Measurements from ENCODE around the gene VSX2. TPM values are rescaled to one million over a fixed set of nuclear protein-coding genes. Genes with fewer than 3 reads are reported as not detected.

The VSX2 gene
- total RNA-seq, 1 donor from 2014 or later = not detected

DNA sequence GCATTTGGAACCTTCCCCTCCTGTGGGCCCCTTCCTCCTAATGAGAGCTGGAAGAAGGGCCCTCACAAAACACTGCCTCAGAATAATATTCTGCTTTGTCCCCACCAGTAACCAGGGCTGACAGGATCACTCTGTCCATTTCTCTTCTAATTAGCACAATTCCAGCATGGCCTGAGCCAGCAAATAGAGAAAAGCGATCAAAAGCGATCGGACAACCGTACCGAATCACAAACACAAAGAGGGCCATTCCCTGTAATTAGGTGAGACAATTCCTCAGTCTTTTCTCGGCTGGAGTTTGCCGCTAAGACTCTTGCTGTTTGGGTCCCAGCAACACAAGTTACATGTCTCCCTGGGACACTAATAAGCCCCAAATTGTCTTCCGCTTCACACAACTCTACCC, 35.6 kb upstream of the VSX2 start:
- no peak overlapping the region for H3K4me3 ChIP-seq (ENCODE audit: low read depth, low read length)
- TF ChIP-seq, protein P1, sequence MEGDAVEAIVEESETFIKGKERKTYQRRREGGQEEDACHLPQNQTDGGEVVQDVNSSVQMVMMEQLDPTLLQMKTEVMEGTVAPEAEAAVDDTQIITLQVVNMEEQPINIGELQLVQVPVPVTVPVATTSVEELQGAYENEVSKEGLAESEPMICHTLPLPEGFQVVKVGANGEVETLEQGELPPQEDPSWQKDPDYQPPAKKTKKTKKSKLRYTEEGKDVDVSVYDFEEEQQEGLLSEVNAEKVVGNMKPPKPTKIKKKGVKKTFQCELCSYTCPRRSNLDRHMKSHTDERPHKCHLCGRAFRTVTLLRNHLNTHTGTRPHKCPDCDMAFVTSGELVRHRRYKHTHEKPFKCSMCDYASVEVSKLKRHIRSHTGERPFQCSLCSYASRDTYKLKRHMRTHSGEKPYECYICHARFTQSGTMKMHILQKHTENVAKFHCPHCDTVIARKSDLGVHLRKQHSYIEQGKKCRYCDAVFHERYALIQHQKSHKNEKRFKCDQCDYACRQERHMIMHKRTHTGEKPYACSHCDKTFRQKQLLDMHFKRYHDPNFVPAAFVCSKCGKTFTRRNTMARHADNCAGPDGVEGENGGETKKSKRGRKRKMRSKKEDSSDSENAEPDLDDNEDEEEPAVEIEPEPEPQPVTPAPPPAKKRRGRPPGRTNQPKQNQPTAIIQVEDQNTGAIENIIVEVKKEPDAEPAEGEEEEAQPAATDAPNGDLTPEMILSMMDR (conservative IDR thresholded peaks at IDR 0.05; ENCODE audit: low read depth, low read length) = no peak
- DNase-seq (ENCODE audit: low read depth) = no peak

DNA sequence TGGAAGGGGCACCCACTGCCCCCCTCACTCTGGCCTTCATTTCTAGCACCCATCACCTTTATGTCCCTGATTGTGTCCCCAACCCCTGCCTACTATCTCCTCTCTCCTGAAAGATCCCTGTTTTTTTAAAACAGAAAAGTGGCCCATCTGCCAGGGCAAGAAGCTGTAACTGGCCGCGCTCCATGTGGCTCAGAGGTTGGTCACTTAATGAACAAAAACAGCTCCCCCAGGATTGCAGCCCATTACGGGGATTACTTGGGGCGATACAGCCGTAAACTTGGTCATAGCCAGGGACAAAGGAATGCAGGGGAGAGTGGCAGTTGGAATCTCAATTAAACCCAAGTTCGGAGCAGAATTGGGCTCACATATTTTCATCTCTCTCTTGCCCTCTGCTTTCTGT, 34.8 kb upstream of the VSX2 start:
- no peak overlapping the region for H3K4me3 ChIP-seq (ENCODE audit: low read depth, low read length)
- DNase-seq (ENCODE audit: low read depth) = no peak
- TF ChIP-seq, protein P1 (conservative IDR thresholded peaks at IDR 0.05; ENCODE audit: low read depth, low read length) = no peak

DNA sequence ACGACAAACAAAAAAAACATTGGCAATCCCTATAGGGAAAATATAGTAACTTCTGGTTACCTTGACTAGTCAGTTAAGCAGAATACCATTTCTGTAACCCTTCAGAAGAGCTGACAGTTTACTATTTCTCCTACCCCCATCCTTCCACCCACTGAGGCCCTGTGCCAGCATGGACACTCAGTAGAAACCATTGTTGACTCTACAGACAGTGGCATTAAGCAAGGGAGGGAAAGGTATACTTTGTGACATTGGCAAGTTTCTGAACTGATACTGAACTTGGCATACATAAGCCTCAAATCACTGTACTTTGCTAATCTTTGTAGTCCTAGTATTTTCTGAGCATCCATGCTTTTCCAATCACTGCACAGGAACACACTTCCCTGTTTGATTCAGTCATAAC, 33.4 kb upstream of the VSX2 start:
- TF ChIP-seq, protein P1 (conservative IDR thresholded peaks at IDR 0.05; ENCODE audit: low read depth, low read length) = no peak
- no peak for DNase-seq (ENCODE audit: low read depth)

DNA sequence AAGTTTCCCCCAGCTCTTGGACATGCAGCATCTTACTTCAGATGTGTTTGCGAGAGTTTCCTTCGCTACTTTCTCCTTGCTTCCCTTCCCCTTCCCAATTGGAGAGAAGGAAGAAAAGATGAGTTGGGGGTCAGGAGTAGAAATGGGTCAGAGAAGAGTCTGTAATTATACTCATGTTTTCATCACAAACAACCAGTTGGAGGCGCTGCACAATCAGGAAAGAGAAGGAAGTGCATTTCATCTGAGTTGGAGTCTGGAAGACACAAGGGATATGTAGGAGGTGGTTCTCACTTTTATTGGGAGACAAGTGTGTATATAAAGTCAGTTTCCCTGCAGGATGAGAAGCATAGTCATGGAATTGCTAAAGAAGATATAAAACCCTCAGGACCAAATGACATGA, 31.3 kb upstream of the VSX2 start:
- TF ChIP-seq, protein P1 (conservative IDR thresholded peaks at IDR 0.05; ENCODE audit: low read depth, low read length) = peak; percentile 29
- no peak overlapping the region for H3K4me3 ChIP-seq (ENCODE audit: low read depth, low read length)
- no peak for DNase-seq (ENCODE audit: low read depth)

More for the DNA sequence above, 33.4 kb upstream of the VSX2 start:
- no peak overlapping the region for H3K4me3 ChIP-seq (ENCODE audit: low read depth, low read length)

DNA sequence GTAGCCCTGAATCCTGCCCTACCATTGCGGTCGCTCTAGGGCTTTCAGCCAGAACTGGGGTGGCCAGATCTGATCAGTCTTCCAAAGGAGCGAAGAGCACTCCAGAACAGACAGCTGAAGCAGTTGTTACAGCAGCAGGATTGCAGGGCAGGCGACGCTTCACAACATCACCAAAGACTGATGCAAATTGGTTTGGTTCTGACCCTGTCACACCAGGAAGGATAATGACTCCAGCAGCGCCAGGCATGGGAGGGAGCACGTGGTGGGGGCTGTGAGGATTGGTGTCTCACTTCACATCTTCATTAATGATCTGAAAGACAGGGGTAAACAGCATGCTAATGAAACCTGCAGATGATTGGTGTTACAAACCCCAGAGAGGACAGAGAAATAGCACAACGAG, 30.6 kb upstream of the VSX2 start:
- TF ChIP-seq, protein P1 (conservative IDR thresholded peaks at IDR 0.05; ENCODE audit: low read depth, low read length) = no peak
- DNase-seq (ENCODE audit: low read depth) = no peak
- H3K4me3 ChIP-seq (ENCODE audit: low read depth, low read length) = no peak overlapping the region

DNA sequence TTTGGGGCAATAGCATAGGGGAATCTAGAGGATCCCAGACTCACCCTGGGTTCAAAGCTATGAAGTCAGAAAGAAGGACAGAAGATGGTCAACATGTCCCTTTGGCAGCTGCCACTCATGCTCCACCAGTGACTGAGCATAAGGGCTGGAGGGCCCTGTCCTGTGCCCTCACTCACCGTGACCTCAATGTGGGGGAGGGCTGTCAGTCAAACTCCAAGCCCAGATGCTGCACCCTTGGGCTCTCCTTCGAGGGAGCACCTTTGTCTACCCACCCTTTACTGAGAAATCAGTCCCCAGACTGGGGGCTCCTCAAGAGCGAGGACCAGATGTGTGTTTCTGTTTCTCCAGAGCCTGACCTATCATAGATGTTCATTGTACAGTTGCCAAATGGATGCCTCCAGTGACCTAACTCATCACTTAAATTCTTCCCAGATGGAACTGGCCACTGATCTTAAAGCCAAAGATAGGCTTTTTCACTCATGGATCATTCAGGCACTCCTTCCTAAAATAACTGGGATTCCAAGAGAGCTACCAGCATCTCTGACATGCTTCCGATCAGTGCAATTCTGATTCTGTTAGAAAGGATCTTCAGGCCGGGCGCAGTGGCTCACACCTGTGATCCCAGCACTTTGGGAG, 27.2 kb upstream of the VSX2 start:
- TF ChIP-seq, protein P1 (conservative IDR thresholded peaks at IDR 0.05; ENCODE audit: low read depth, low read length) = no peak
- no peak for DNase-seq (ENCODE audit: low read depth)
- H3K4me3 ChIP-seq (ENCODE audit: low read depth, low read length) = no peak overlapping the region

Measured in epithelial cell of proximal tubule (primary cell).